Adrenal gland (tissue), 5 donors: ENCODE data around the gene MCRS1.

Experiments
- CTCF ChIP-seq, 6 experiments: fragments of 450-650 bp in 4 of 6; fragments of 200-600 bp in 2 of 6; sonication (generic) in 1 of 6; IDR thresholded peaks; 1 replicate in 5 of 6; 2 replicates in 1 of 6; pipeline versions ENCODE4 v1.5.1 to v1.8.0; 2016 to 2021; ENCODE audit warnings: antibody characterized with exemption in 6 of 6, mild to moderate bottlenecking in 2 of 6, moderate library complexity in 1 of 6
- POLR2A ChIP-seq, 2 donors: fragments of 450-650 bp; IDR thresholded peaks; one replicate each; pipeline ENCODE4 v1.6.1; 2017; ENCODE audit warnings: antibody characterized with exemption in 2 of 2, mild to moderate bottlenecking in 2 of 2, moderate library complexity in 1 of 2
- donor health status: DM: no; HTN: no; CAD: no.

- TF ChIP-seq POLR2A (IDR thresholded peaks at IDR 0.05) (no peak), CTCF (IDR thresholded peaks at IDR 0.05) (no peak)
Measured at GRCh38 chr12:49533331-49533730, 34.6 kb downstream of the MCRS1 start.
